Suprapubic skin (tissue), 4 donors: Measurements from ENCODE around the gene MKNK2. TPM values are rescaled to one million over a fixed set of nuclear protein-coding genes. Genes with fewer than 3 reads are reported as not detected.

ENCODE experiments used
- DNase-seq, 2 donors: peaks; one replicate each; pipeline ENCODE4 v3.0.0-alpha.2; 2019; ENCODE audit warnings: low spot score in 2 of 2
- H3K27ac ChIP-seq: fragments of 200-600 bp; sonication (generic); one replicate; pipeline ENCODE4 v1.5.1; 2019
- H3K27me3 ChIP-seq: fragments of 200-600 bp; sonication (generic); one replicate; pipeline ENCODE4 v1.5.1; 2019
- H3K36me3 ChIP-seq: fragments of 200-600 bp; sonication (generic); one replicate; pipeline ENCODE4 v1.5.1; 2019
- H3K4me1 ChIP-seq: fragments of 200-600 bp; sonication (generic); one replicate; pipeline ENCODE4 v1.5.1; 2019
- H3K4me3 ChIP-seq: fragments of 200-600 bp; sonication (generic); one replicate; pipeline ENCODE4 v1.5.1; 2019; ENCODE audit warnings: mild to moderate bottlenecking
- H3K9me3 ChIP-seq: fragments of 200-600 bp; sonication (generic); one replicate; pipeline ENCODE4 v1.5.1; 2019
- EP300 ChIP-seq: sonication (generic); formaldehyde crosslinking; IDR thresholded peaks from one replicate; pipeline ENCODE4 v1.6.1; 2017; ENCODE audit warnings: antibody characterized with exemption
- POLR2A ChIP-seq, 2 donors: fragments of 450-650 bp; IDR thresholded peaks; one replicate each; pipeline ENCODE4 v1.6.1; 2017; ENCODE audit warnings: antibody characterized with exemption in 2 of 2, mild to moderate bottlenecking in 2 of 2, moderate library complexity in 2 of 2
- POLR2AphosphoS5 ChIP-seq, 3 donors: sonication (generic); formaldehyde crosslinking; IDR thresholded peaks; one replicate each; pipeline ENCODE4 v1.6.1; 2017; ENCODE audit warnings: antibody characterized with exemption in 3 of 3
- WGBS: methylation state at CpG from one replicate; pipeline ENCODE4 v1.1.5; 2018; 5-methylcytosine and 5-hydroxymethylcytosine counted together
- total RNA-seq, 4 donors: library from RNA; depleted of rRNA; stranded (reverse); fragments of >200 nt; gene quantifications; one replicate each; pipeline ENCODE4 v1.1.0, GENCODE V29; 2016
- TF ChIP-seq, protein P1 (sequence below), 2 donors: fragments of 200-600 bp in 1 of 2; fragments of 450-650 bp in 1 of 2; sonication (generic) in 1 of 2; IDR thresholded peaks; one replicate each; pipeline ENCODE4 v1.5.1; 2016 to 2019; ENCODE audit warnings: antibody characterized with exemption in 2 of 2, mild to moderate bottlenecking in 1 of 2, moderate library complexity in 1 of 2

MKNK2 gene
- total RNA-seq, 4 donors from 2014 or later = 209 to 249 (median 219) TPM

DNA sequence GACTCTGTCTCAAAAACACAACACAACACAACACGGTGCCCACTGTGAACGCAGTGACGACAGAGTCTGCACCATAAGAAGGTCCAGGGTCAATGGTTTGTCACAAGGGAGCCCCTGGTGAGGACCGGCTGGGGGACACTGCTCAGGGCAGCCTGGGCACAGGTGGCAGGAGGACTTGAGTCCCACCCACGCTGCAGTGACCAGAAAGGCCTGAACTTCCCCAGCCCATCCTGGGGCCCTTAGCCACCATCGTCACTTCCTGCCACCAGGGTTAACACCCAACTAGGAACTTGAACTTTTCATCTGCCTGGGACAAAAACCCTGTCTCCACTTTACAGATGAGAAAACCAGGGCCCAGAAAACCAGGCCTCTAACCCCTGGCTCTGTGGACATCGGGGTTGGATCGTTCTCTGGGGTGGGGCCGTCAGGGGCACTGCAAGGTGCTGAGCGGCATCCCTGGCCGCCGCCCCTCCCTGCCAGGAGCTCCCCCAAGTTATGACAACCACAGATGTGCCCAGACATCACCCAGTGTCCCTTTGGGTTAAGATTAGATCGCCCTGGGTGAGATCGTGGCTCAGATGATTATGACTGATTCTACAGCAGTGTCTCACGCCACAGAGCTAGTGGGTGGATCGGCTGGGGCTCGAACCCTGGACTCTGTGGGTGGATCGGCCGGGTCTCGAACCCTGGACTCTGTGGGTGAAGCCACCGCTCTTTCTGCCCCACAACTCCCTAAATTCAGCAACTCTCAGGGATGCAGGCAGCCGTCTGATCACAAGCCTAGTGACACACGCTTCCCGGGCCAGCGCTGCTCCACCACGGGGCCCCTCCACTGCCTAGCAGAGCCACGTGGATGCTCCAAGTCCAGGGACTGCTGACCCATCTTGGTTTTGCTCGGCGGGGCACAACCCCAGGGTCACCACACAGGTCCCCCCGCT lies 31.1 kb upstream of the MKNK2 start:
- peaks cover 48% of the 10 kb centered on the region for H3K36me3 ChIP-seq
- no peak for DNase-seq
- TF ChIP-seq POLR2AphosphoS5 (IDR thresholded peaks at IDR 0.05) = no peak
- H3K4me1 ChIP-seq = peaks cover 61% of the 10 kb centered on the region
- no peak overlapping the region for H3K4me3 ChIP-seq
- 85% methylated on average over 26 of the region's 30 CpGs for WGBS
- H3K9me3 ChIP-seq = no peaks in the 10 kb centered on the region
- peak overlapping the region; percentile 1 for H3K27ac ChIP-seq
- no peaks in the 10 kb centered on the region for H3K27me3 ChIP-seq

- 64% methylated on average over 23 of the region's 23 CpGs for WGBS
- DNase-seq = no peak
- no peak for TF ChIP-seq POLR2AphosphoS5 (IDR thresholded peaks at IDR 0.05)
- TF ChIP-seq, protein P1, sequence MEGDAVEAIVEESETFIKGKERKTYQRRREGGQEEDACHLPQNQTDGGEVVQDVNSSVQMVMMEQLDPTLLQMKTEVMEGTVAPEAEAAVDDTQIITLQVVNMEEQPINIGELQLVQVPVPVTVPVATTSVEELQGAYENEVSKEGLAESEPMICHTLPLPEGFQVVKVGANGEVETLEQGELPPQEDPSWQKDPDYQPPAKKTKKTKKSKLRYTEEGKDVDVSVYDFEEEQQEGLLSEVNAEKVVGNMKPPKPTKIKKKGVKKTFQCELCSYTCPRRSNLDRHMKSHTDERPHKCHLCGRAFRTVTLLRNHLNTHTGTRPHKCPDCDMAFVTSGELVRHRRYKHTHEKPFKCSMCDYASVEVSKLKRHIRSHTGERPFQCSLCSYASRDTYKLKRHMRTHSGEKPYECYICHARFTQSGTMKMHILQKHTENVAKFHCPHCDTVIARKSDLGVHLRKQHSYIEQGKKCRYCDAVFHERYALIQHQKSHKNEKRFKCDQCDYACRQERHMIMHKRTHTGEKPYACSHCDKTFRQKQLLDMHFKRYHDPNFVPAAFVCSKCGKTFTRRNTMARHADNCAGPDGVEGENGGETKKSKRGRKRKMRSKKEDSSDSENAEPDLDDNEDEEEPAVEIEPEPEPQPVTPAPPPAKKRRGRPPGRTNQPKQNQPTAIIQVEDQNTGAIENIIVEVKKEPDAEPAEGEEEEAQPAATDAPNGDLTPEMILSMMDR (IDR thresholded peaks at IDR 0.05) = no peak
- TF ChIP-seq POLR2A (IDR thresholded peaks at IDR 0.05) = no peak
- TF ChIP-seq EP300 = no peak
- Histone ChIP-seq H3K4me1 (peaks cover 47% of the 10 kb centered on the region), H3K9me3 (no peaks in the 10 kb centered on the region), H3K4me3 (no peak overlapping the region), H3K27me3 (no peaks in the 10 kb centered on the region), H3K27ac (no peak overlapping the region), H3K36me3 (peaks cover 64% of the 10 kb centered on the region)
These were observed 29.4 kb upstream of the MKNK2 start for GRCh38 chr19:2080336-2080988.

DNA sequence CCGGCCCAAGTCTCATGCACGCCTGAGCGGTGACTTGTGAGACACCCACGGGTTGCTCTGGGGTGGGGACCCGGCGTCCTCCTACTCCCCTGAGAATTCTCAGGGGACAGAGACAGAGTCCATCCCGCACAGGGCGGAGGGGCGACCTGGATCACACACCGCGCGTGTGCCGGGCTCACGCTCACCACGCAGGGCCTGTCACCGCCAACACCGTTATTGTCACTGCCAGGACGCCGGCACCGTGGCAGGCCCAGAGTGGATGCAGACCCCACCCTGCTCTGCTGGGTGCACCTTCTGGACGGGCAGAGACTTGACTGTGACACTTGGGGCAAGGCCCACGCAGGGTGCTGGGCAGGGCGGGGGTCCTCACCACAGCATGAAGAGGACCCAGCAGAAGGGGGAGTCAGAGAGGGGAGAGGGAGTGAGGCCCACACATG lies 28.8 kb upstream of the MKNK2 start:
- H3K4me1 ChIP-seq = peaks cover 42% of the 10 kb centered on the region
- H3K36me3 ChIP-seq = peaks cover 70% of the 10 kb centered on the region
- H3K27me3 ChIP-seq = no peaks in the 10 kb centered on the region
- no peak overlapping the region for H3K27ac ChIP-seq
- 77% methylated on average over 8 of the region's 23 CpGs for WGBS
- no peak for DNase-seq
- TF ChIP-seq EP300 (no peak), POLR2A (IDR thresholded peaks at IDR 0.05) (no peak), POLR2AphosphoS5 (IDR thresholded peaks at IDR 0.05) (no peak)
- TF ChIP-seq, protein P1 (IDR thresholded peaks at IDR 0.05) = no peak
- no peaks in the 10 kb centered on the region for H3K9me3 ChIP-seq
- no peak overlapping the region for H3K4me3 ChIP-seq

- H3K9me3 ChIP-seq = no peaks in the 10 kb centered on the region
- peaks cover 73% of the 10 kb centered on the region for H3K36me3 ChIP-seq
- no peak for TF ChIP-seq POLR2A (IDR thresholded peaks at IDR 0.05)
- H3K4me1 ChIP-seq = peaks cover 41% of the 10 kb centered on the region
- H3K27me3 ChIP-seq = no peaks in the 10 kb centered on the region
- no peak overlapping the region for H3K27ac ChIP-seq
- DNase-seq = no peak
- 96% methylated on average over 19 of the region's 32 CpGs for WGBS
- no peak overlapping the region for H3K4me3 ChIP-seq
These were observed 28.2 kb upstream of the MKNK2 start for GRCh38 chr19:2079076-2079864.

DNA sequence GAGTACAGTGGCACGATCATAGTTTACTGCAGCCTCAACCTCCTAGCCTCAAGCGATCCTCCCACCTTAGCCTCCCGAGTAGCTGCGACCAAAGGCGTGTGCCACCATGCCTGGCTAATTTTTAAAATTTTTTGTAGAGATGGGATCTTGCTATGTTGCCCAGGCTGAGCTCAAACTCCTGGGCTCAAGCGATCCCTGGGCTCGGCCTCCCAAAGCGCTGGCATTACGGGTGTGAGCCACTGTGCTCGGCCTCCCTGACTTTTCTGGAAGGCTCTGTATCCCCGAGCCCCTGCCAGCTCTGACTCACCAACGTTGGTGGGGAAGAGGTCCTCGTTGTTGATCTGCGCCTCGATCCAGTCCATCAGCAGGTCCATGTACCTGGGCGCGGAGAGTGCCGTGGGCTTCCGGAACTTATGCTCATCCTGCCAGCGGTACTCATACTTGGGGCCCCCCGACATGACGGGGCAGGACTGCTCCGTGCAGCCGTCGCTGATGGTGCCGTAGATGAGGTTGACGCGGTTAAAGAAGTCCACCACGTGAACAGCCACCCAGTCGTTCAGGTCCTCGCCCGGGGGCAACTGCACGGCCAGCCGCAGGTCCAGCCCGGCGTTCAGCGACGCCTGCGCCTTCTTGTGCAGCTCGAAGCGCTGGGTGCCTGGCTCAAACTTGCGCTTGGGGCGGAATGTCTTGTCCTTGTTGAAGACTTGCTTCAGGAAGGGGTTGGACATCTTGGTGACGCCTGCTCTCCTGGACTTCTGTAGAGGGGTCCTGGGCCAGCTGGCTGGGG lies 27.0 kb upstream of the MKNK2 start:
- Histone ChIP-seq H3K27ac (no peak overlapping the region), H3K4me3 (no peak overlapping the region), H3K27me3 (no peaks in the 10 kb centered on the region), H3K9me3 (no peaks in the 10 kb centered on the region), H3K4me1 (peaks cover 29% of the 10 kb centered on the region), H3K36me3 (peaks cover 69% of the 10 kb centered on the region)
- no peak for DNase-seq
- TF ChIP-seq, protein P1 (IDR thresholded peaks at IDR 0.05) = no peak
- TF ChIP-seq EP300 (no peak), POLR2A (IDR thresholded peaks at IDR 0.05) (no peak), POLR2AphosphoS5 (IDR thresholded peaks at IDR 0.05) (no peak)
- 89% methylated on average over 20 of the region's 44 CpGs for WGBS
